Measurements from ENCODE around the gene GABRR1.

GABRR1 gene

DNA sequence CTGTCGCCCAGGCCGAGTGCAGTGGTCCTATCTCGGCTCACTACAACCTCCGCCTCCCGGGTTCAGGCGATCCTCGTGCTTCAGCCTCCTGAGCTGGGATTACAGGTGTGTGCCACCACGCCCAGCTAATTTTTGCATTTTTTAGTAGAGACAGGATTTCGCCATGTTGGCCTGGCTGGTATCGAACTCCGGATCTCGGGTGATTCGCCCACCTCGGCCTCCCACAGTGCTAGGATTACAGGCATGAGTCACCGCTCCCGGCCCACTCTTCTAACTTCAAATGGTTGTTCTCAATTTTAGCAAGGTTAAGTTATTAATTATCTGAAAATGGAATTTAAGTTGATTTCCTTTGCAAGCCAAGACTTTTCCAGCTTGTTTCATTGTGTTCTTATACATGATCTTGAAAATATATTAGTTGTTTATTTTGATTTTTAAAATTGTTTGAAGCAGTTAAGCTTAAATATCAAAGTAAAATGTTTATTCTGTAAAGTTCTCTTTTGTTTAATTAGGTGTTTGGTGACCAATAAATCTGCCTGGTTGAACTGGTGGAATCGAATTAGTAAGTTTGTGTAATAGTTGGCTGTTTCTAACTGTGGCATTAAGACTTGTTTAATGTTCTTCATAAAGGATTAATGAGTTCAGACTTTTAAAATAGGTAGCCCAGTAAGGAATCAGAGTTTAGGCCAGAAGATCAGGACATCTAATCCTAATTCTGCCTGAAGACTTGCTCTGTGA lies 69.0 kb downstream of the GABRR1 start:
- no peak overlapping the region for H3K4me3 ChIP-seq (ENCODE audit: low read length)
- TF ChIP-seq CTCF (conservative IDR thresholded peaks at IDR 0.05; ENCODE audit: low read length), result no peak
- no peak for DNase-seq (ENCODE audit: low read depth)

DNA sequence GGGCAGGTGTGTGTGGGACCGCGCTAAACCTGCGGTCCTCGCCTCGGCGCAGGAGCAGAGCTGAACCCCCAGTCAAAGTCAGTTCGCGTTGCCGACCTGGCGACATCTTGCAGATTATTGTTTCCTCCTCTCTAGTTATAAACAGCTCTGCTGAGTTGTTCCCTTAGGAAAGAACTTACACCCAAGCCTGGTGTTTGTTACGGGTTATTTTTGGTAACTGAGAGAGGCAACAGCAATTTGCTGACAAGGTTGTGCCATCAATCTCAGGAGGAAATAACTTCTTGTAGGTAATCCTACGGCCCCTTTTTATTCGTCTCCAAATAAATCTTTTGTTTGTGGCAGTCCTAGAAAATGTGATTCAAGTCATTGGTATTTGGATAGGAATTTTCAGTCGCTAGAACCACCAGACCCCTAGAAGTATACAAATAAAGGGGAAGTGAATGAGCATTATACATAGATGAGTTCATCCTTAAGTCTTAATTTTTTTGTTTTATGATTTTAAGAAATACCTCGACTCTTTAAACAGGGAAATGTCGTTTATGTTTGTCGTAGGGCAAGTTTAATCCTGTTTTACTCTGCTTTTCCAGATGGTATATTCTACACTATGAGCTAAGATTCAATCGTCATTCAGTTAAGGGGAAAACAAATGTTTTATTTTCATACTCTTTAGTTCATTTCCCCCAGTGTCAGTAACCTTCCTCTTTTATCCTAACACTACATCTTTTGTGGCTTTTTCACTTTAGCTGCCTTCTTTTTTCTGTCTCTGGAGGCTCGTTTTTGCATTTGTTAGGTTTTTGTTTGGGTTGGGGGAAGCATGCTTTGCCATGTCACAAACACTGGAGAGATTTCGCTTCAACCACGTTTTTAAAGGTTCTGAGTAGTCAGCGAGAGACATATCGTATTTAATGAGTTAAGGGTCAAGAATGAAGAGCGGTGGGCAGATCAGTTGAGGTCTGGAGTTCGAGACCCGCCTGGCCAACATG lies 70.1 kb downstream of the GABRR1 start:
- peak overlapping the region; percentile 60 for H3K4me3 ChIP-seq (ENCODE audit: low read length)
- DNase-seq (ENCODE audit: low read depth), result peak; percentile 24
- TF ChIP-seq CTCF (conservative IDR thresholded peaks at IDR 0.05; ENCODE audit: low read length), result no peak

- peak within 1 kb of the TSS; percentile 60 for H3K4me3 ChIP-seq (ENCODE audit: low read length)
- DNase-seq (ENCODE audit: low read depth), result peak; percentile 13
- no peak for TF ChIP-seq CTCF (conservative IDR thresholded peaks at IDR 0.05; ENCODE audit: low read length)
These were observed 71.0 kb downstream of the GABRR1 start, which contains the start of gene PM20D2 for GRCh38 chr6:89145956-89146717. Gene PM20D2, plus strand, starts transcription at chr6:89146055. Its CDS starts 90 bp downstream, at chr6:89146145.

GRCh38 chr6:89145091-89145955 lies 71.8 kb downstream of the GABRR1 start:
- no peak for DNase-seq (ENCODE audit: low read depth)
- peak overlapping the region; percentile 60 for H3K4me3 ChIP-seq (ENCODE audit: low read length)
- no peak for TF ChIP-seq CTCF (conservative IDR thresholded peaks at IDR 0.05; ENCODE audit: low read length)

DNA sequence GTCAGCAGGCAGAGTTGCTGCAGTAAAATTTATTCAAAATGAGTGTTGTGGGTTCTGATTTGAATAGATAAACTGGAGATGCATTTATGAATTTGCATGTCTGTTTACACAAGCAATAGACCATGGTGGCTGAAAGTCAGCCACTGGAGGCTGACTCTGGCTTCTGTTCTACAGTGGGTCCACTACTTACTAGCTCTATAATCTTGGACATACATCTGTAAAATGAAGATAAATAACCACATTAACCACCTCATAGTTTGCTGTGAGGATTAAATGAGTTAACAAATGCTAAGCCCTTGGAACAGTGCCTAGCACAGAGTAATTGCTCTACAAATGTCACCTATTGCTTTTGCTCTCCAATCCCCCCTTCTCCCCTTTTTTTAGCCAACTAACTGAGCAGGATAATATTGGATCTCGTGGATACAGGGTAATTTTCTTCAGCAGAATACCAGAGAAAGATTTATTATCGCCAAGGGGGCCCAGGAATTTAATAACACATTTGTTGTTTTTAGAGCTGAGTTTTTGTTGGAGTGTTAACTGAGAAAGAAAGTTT lies 72.7 kb downstream of the GABRR1 start:
- no peak overlapping the region for H3K4me3 ChIP-seq (ENCODE audit: low read length)
- TF ChIP-seq CTCF (conservative IDR thresholded peaks at IDR 0.05; ENCODE audit: low read length), result no peak
- no peak for DNase-seq (ENCODE audit: low read depth)
